Measurements from ENCODE around the gene NSMF.
"Not testable (repeated sequence)": the region's sequence is repeated elsewhere in the genome, so short reads cannot be mapped to it uniquely, and the experiment has no call there.

Gene NSMF

GRCh38 chr9:137410891-137411249 is 48.3 kb downstream of the NSMF start:
- no peak for DNase-seq (ENCODE audit: low spot score)

GRCh38 chr9:137410236-137410890 is 48.8 kb downstream of the NSMF start:
- DNase-seq (ENCODE audit: low spot score) = not testable (repeated sequence)

DNA sequence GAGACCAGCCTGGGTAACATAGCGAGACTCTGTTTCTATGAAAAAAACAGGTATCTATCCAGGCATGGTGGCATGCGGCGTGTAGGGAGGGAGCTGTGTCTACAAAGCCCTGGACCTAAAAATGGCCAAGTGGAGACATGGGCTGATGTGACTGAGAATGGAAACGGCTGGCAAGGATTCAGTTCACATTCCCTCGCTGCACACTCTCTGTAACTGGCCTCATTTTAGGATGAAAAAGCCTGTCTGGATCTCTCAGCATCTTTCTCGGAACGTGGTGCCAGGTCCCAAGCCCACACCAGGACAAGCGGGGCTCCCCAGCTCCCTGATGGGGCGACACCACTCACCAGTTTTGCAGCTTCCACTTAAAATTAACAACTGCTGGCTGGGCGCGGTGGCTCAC is 49.6 kb downstream of the NSMF start:
- DNase-seq (ENCODE audit: low spot score) = no peak

DNA sequence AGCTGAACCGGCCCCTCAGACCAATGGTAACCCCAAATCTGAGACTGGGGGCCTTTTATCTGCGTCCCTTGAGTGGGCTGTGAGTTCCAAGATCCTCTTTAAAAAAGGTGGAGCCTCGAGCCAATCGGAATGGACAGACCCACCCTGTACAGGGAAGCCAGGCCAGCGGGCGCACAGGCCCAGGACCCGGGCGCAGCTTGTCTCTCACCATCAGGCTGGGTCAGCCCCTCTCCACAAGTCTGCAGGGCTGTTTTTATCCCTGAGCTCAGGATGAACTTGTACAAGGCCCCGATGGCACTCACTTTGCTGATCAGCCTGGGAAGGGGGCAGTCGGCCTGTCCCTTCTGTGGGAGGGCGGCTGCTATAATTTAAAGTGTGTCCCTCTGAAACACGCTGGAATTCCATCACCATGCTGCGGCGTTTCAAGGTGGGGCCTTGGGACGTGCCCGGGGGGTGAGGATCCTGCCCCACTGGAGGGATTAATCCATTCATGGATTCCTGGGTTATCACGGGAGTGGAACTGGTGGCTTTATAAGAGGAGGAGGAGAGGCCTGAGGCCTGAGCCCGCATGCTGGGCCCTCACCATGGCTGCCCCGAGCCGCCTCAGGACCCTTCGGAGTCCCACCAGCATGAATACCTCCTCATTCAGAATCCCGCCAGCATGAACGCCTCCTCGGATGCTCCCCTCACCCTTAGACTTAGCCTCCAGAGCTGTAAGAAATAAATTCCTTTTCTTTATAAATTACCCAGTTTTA is 50.3 kb downstream of the NSMF start:
- no peak for DNase-seq (ENCODE audit: low spot score)

GRCh38 chr9:137407590-137408300 is 51.4 kb downstream of the NSMF start:
- DNase-seq (ENCODE audit: low spot score) = peak; percentile 50

DNA sequence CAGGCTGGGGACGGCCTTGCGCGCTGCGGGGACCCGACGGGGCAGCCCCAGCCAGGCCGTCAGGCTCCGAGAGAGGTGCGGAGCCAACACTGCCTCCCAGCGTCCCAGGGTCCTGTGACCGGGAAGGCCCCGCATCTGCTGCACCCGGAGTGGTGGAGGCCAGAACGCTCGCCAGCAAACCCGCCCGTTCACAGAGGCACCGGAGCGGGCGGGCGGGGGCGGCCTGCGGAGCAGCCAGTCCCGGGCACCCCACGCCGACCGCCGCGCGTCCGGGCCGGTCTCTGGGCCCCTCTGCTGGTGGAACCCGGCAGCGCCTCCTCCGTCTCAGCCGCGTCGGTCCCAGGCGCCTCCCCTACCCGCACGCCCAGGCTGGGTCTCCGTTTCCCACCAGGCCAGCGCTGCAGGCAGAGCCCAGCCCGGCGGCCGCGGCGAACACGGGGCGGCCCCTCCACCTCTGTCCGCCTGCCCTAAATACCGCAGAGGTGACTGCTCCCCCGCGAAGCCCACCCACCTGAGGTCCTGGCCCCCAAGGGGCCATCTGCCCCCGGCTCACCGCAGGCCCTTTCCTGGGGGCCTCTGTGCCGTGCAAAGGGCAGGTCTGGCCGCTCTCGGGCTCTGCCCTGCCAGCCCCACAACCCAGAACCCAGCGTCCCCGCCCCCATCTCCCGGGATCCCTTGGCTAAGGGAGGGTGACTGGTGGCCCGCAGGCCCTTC is 52.1 kb downstream of the NSMF start:
- peak; percentile 93 for DNase-seq (ENCODE audit: low spot score)

DNA sequence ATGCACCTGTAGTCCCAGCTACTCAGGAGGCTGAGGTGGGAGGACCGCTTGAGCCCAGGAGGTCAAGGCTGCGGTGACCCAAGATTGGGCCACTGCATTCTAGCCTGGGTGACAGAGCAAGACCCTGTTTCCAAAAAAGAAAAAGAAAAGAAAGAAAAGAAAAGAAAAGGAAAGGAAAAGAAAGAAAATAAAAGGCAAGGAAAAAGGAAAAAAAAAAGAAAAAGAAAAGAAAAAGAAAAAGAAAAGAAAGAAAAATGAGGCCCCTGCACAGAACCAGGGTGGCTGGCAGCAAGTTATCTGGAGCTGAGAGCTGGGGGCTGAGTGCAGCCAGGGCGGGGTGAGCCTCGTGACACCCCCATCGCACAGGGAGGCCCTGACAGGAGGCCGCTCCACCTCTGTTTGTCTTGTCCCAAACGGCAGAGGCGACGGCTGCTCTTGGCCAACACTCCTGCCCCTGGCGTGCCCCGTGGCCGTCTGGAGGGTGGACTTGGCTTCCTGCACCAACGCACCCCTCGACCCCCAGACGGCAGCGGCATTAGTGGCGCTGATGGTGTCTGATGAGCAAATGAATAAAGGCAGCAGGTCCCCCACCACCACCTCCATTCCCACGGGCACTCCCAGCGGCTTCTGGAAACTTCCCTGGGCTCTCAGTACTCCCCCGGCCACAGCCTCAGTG is 52.9 kb downstream of the NSMF start:
- no peak for DNase-seq (ENCODE audit: low spot score)

DNA sequence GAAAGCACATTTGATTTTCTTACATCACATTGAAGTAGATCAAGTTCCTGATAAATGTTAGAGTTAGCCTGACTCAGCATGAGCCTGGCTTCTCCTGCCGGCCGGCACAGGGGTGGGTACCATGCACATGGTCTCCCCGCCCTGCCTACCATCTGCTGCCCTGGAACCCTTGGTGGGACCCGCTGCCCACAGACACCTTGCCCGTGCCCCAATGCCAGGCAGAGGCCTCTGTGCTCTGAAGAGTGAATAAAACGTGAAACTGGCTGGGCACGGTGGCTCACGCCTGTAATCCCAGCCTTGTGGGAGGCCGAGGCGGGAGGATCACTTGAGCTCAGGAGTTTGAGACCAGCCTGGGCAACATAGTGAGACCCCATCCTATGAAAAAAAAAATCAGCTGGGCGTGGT is 53.5 kb downstream of the NSMF start:
- DNase-seq (ENCODE audit: low spot score) = no peak

DNA sequence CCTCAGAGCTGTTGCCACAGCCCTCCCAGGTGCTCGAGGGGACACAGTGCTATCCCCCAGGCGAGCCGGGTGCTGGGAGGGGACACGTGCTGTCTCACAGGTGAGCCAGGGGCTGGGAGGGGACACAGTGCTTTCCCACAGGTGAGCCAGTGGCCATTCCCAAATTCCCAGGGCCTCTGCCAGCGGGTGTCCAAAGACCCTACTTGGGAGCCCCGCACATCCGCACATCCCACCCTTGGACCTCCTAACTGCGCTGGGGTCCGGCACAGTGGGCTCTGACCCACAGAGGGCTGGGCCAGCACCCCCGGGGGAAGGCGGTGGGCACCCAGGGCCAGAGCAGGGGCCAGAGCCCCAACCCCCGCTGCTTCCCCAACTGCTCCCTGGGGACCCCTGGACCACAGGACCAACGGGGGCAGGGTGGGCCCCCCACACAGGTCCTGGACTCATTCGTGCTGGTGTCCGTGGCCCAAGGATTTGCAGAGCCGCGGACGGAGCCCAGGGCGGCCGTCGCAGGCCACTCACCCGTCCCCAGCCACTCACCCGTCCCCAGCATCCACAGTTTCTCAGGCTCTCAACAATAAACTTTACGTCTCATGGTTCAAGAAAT is 54.1 kb downstream of the NSMF start:
- no peak for DNase-seq (ENCODE audit: low spot score)

- DNase-seq (ENCODE audit: low spot score) = no peak
Observed at GRCh38 chr9:137403269-137403668, 55.9 kb downstream of the NSMF start.

GRCh38 chr9:137402746-137403145 is 56.4 kb downstream of the NSMF start:
- DNase-seq (ENCODE audit: low spot score) = no peak

DNA sequence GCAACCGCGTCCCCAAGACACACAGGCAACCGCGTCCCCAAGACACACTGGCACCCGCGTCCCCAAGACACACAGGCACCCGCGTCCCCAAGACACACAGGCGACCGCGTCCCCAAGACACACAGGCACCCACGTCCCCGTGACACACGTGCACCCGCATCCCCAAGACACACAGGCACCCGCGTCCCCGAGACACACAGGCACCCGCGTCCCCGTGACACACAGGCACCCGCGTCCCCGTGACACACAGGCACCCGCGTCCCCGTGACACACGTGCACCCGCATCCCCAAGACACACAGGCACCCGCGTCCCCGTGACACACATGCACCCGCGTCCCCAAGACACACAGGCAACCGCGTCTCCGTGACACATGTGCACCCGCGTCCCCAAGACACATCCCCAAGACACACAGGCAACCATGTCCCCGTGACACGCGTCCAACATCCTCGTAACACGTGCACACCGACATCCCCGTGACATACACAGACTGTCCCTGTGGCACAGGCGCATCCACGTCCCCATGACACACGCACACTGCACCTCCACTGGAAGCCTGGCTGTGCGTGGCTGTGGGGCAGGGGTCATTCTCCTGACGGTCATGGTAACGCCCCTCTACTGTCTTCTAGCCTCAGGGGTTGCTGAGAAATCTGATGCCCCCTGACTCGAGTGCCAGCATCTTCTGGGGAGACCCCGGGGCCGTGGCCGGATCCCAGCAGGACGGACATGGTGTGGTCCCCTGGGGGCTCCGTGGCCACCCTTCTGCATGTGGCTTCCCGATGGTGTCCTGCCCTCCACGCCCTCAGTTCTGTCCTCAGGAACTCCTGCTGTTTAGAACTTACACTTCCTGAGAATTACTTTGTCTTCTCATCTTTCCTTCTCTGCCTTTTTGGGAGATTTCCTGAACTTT is 60.3 kb downstream of the NSMF start:
- no peak for DNase-seq (ENCODE audit: low spot score)

- no peak for DNase-seq (ENCODE audit: low spot score)
Observed at GRCh38 chr9:137397675-137398423, 61.3 kb downstream of the NSMF start.

Measured in AG20443 (cell line).